ENCODE measurements around the gene DNPH1. TPM values are rescaled to one million over a fixed set of nuclear protein-coding genes. Genes with fewer than 3 reads are reported as not detected.

Gene DNPH1
- total RNA-seq, 4 donors from 2014 or later: 23.4 to 68.4 (median 33.2) TPM

DNA sequence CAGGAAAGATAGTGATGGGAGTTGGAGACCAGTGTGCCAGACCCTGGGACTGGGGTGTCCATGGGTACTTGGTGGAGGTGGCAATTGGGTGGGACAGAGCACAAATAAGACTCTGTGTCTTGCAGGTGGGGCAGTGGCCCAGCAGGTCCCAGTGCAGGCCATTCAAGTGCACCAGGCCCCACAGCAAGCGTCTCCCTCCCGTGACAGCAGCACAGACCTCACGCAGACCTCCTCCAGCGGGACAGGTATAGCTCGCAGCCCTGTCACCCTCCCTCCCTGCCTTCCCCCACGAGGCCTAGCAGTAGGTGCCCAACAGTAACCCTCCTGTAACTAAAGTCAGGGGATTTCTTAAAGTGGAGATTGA, 52.9 kb downstream of the DNPH1 start:
- Histone ChIP-seq H3K36me3 (no peaks in the 10 kb centered on the region), H3K4me1 (peaks cover 8 to 13% of the 10 kb centered on the region in 2 donors), H3K4me3 (no peak overlapping the region), H3K9me3 (no peaks in the 10 kb centered on the region), H3K27ac (peak overlapping the region in 1 of 2 donors; percentile 97), H3K27me3 (no peaks in the 10 kb centered on the region)
- no peak for DNase-seq
- TF ChIP-seq, protein P1, sequence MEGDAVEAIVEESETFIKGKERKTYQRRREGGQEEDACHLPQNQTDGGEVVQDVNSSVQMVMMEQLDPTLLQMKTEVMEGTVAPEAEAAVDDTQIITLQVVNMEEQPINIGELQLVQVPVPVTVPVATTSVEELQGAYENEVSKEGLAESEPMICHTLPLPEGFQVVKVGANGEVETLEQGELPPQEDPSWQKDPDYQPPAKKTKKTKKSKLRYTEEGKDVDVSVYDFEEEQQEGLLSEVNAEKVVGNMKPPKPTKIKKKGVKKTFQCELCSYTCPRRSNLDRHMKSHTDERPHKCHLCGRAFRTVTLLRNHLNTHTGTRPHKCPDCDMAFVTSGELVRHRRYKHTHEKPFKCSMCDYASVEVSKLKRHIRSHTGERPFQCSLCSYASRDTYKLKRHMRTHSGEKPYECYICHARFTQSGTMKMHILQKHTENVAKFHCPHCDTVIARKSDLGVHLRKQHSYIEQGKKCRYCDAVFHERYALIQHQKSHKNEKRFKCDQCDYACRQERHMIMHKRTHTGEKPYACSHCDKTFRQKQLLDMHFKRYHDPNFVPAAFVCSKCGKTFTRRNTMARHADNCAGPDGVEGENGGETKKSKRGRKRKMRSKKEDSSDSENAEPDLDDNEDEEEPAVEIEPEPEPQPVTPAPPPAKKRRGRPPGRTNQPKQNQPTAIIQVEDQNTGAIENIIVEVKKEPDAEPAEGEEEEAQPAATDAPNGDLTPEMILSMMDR (IDR thresholded peaks at IDR 0.05): no peak
- no peak for TF ChIP-seq POLR2A (IDR thresholded peaks at IDR 0.05)
- intact Hi-C loops (cut with DNase I; ENCODE audit: low total_unique reads): no loop called here

DNA sequence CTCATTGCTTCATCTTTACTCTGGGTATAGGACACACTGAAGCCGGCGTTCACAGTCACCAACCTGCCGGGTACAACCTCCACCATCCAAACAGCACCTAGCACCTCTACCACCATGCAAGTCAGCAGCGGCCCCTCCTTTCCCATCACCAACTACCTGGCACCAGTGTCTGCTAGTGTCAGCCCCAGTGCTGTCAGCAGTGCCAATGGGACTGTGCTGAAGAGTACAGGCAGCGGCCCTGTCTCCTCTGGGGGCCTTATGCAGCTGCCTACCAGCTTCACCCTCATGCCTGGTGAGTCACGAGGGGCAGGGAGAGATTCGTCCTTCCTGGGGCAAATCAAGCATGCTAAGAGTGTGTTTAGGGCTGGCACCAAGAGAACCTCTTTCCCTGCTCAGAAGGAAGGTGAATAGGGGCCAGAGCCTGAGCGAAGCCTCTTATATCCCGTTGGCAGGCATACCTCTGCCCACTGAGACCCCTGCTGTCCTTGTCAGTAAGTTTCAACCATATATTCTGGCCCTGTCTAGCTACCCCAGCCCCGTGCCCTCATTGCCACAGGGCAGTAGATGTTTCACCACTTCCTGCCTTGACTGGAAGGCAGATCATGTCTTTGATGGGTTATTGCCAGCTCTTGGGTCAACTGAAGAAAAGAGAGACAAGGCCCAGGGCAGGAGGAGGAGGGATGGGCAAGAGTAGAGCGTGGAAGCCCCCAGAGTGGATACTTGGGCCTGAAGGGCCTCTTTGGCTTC, 53.4 kb downstream of the DNPH1 start:
- Histone ChIP-seq H3K4me3 (no peak overlapping the region), H3K9me3 (no peaks in the 10 kb centered on the region), H3K36me3 (no peaks in the 10 kb centered on the region), H3K4me1 (peaks cover 8 to 13% of the 10 kb centered on the region in 2 donors), H3K27me3 (no peaks in the 10 kb centered on the region), H3K27ac (peak overlapping the region; percentile 13 to 97)
- intact Hi-C loops (cut with DNase I; ENCODE audit: low total_unique reads): no loop called here
- TF ChIP-seq, protein P1 (IDR thresholded peaks at IDR 0.05): no peak
- TF ChIP-seq POLR2A (IDR thresholded peaks at IDR 0.05): no peak
- no peak for DNase-seq

Other genes starting within 250 kb of the DNPH1 start
- 10 to 100 TPM; 28.7 to 43.8 (median 36.4) TPM for gene PPP2R5D, start 244.9 kb downstream of the DNPH1 start, total RNA-seq
- gene MEA1, start 215.5 kb downstream of the DNPH1 start, total RNA-seq: 10 to 100 TPM; 39.1 to 81.7 (median 43.2) TPM
- 100 to 1,000 TPM in 1 of 4 donors, 10 to 100 TPM in 3; 19.7 to 152 (median 56.8) TPM for gene KLHDC3, start 215.2 kb downstream of the DNPH1 start, total RNA-seq
- 10 to 100 TPM; 30.5 to 57.2 (median 45.9) TPM for gene RRP36, start 207.9 kb downstream of the DNPH1 start, total RNA-seq
- gene CUL7, start 175.6 kb downstream of the DNPH1 start, total RNA-seq: 10 to 100 TPM in 2 of 4 donors, 1 to 10 TPM in 2; 6.4 to 65.1 (median 18.9) TPM
- 10 to 100 TPM; 14.4 to 44.4 (median 16.1) TPM for gene MRPL2, start 170.0 kb downstream of the DNPH1 start, total RNA-seq
- 10 to 100 TPM in 3 of 4 donors, 1 to 10 TPM in 1; 2.8 to 30.6 (median 27.2) TPM for gene KLC4, start 169.8 kb downstream of the DNPH1 start, total RNA-seq
- 100 to 1,000 TPM in 3 of 4 donors, 10 to 100 TPM in 1; 53.8 to 247 (median 153) TPM for gene PTK7, start 153.2 kb downstream of the DNPH1 start, total RNA-seq
- 100 to 1,000 TPM in 1 of 4 donors, 10 to 100 TPM in 3; 18.2 to 109 (median 36.9) TPM for gene SRF, start 58.2 kb downstream of the DNPH1 start, total RNA-seq
- 10 to 100 TPM; 31.0 to 52.6 (median 38.8) TPM for gene CUL9, start 47.3 kb downstream of the DNPH1 start, total RNA-seq
- under 1 TPM in 2 of 4 donors, not detected in 2; 0.06 to 0.14 TPM for gene TTBK1, start 14.0 kb upstream of the DNPH1 start, total RNA-seq
- gene SLC22A7, start 68.8 kb upstream of the DNPH1 start, total RNA-seq: not detected
- 1 to 10 TPM in 2 of 4 donors, not detected in 2; 1.5 to 2.7 TPM for gene CRIP3, start 79.3 kb upstream of the DNPH1 start, total RNA-seq
- gene ZNF318, start 140.2 kb upstream of the DNPH1 start, total RNA-seq: 10 to 100 TPM in 3 of 4 donors, 1 to 10 TPM in 1; 3.8 to 38.0 (median 24.0) TPM
- 10 to 100 TPM in 2 of 4 donors, 1 to 10 TPM in 1, under 1 TPM in 1; 0.59 to 35.5 (median 10.7) TPM for gene ABCC10, start 198.1 kb upstream of the DNPH1 start, total RNA-seq
- gene DLK2, start 226.1 kb upstream of the DNPH1 start, total RNA-seq: 1 to 10 TPM in 2 of 4 donors, not detected in 2; 1.9 to 3.3 TPM
- gene TJAP1, start 248.1 kb upstream of the DNPH1 start, total RNA-seq: 10 to 100 TPM; 12.8 to 40.8 (median 21.9) TPM

Measured in uterus (tissue), 4 donors.